Fibroblast of skin of abdomen (primary cell): ENCODE measurements around the gene MIGA1.
"Not testable (repeated sequence)": the region's sequence is repeated elsewhere in the genome, so short reads cannot be mapped to it uniquely, and the experiment has no call there.

Source experiments
- DNase-seq: peaks from one replicate; pipeline ENCODE4 v3.0.0-alpha.2; 2013

The MIGA1 gene

GRCh38 chr1:77802026-77802425, 22.6 kb downstream of the MIGA1 start:
- DNase-seq, result no peak

DNA sequence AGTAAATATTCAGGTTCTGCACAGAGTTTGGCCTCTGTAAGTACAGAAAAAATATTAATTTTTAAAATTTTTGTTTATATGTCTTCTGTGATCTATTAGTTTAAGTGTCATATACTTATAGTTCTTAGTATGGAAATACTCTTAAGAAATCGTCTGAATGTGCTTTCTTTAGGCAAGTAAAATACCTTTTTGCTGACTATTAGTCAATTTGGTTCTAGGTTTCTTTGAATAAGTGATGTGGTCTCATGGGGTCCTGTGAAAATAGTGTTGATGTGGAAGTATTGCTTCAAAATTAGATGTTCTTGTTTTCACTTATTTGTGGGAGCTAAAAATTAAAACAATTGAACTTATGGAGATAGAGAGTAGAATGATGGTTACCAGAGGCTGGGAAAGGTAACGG, 23.9 kb downstream of the MIGA1 start:
- DNase-seq, result no peak

DNA sequence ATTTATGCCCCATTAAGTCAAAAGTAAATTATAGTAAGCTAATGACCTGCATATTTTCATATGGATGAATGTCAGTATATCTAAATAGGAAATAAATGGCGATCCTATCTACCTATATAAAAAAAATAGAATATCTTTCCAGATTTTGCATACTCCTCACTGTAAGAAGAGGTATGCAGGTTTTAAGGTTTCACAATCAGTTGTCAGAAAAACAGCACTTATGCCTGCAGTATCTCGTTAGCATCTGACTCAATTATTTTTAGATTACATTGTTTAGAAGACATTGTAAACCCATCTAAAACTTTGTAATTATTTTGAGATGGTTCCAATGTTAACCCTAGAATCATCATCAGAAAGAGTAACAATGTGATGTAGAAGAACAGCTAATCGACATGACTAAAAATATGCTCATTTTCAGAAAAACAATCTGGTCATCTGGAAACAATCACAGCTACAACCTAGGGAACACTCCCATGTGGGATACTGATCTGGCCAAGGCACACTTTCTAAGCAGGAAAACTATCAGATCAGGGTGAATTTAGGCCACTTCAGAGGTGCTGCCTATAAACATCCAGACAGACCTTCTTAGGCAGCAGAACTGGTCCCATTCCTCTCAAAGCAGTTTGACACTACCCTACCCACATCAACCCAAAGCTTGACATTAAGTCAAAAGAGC, 30.5 kb downstream of the MIGA1 start:
- not testable (repeated sequence) for DNase-seq

- not testable (repeated sequence) for DNase-seq
Measured at GRCh38 chr1:77811589-77811988, 32.1 kb downstream of the MIGA1 start.

- DNase-seq, result no peak
Measured at GRCh38 chr1:77817368-77818209, 38.1 kb downstream of the MIGA1 start.

- no peak for DNase-seq
Measured at GRCh38 chr1:77820121-77820520, 40.7 kb downstream of the MIGA1 start.

DNA sequence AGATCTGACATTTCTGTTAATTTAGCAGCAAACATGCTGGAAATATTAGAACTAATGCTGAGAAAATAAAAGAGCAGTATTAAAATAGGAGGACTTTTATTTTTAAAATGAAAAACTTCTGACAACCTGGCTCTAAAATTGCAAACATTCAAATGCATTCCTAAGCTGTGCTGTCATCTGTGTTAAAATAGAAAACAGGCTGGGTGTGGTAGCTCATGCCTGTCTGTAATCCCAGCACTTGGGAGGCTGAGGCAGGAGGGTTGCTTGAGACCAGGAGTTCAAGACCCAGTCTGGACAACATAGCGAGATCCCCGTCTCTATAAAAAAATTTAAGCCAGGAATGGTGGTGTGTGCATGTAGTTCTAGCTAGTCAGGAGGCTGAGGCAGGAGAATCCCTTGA, 44.6 kb downstream of the MIGA1 start:
- DNase-seq, result peak; percentile 74

GRCh38 chr1:77824694-77825093, 45.2 kb downstream of the MIGA1 start:
- peak; percentile 11 for DNase-seq

DNA sequence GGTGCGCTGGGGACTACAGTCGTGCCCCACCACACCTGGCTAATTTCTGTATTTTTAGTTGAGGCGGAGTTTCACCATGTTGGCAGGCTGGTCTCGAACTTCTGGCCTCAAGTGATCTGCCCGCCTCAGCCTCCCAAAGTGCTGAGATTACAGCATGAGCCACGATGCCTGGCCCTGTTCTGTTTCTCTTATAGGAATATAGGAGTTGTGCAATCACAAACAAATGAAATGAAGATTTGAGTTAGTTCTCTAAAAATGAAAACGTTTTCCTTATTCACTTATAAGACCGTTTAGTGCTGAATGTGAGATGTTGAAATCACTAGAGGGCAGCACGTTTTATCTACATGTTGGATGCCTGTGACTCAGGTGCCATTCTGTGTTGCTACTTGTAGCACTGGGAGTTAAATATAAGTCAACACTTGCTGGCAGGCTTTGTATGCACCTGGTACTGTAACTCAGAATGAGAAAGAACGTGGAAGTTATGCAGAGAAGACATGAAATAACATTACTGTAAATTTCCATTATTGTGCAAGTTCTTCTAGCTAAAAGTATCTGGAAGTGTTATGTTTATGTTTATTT, 45.8 kb downstream of the MIGA1 start:
- DNase-seq, result peak; percentile 60

DNA sequence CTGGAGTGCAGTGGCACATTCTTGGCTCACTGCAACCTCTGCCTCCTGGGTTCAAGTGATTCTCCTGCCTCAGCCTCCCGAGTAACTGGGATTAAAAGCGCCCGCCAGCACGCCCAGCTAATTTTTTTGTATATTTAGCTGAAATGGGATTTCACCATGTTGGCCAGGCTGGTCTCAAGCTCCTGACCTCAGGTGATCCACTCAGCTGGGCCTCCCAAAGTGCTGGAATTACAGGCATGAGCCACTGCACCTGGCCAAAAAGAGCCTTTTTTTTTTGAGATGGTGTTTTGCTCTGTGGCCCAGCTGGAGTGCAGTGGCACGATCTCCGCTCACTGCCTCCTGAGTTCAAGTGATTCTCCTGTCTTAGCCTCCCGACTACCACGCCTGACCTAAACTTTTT, 47.4 kb downstream of the MIGA1 start:
- not testable (repeated sequence) for DNase-seq

- DNase-seq, result no peak
Measured at GRCh38 chr1:77828098-77828497, 48.6 kb downstream of the MIGA1 start.

DNA sequence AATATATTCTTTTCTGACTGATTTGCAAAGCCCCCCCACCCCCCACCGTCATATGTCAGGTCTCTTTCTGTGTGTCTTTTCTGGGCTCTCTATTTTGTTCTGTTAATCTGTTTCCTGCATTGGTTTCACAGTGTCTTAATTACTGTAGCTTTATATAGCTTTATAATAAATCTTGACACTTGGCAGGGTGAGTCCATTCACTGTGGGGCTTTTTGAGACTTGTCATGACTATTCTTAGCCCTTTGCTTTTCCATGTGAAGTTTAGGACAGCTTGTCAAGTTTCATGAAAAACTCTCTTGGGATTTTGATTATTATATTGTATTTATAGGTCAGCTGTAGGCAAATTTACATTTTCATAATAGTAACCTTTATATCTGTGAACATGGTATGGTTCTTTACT, 50.4 kb downstream of the MIGA1 start:
- no peak for DNase-seq

DNA sequence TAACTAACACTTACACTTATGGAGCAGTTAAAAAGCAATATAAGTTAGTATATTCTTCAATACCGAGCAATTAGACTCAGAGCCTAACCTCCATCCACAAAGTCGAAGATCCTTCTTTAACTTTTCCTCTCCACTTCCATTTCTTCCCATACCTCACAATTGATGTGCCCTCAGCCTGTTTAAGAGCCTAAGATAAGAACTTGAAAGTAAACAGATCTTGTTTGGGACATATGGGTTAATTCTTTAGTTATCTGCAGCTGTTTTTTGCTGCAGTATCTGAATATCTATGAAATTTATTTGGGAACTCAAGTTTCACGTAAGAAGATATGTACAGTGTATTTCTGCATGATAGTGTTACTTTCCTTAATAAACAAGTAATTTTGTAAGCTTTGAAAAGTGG, 51.5 kb downstream of the MIGA1 start:
- no peak for DNase-seq

GRCh38 chr1:77831566-77831965, 52.1 kb downstream of the MIGA1 start:
- no peak for DNase-seq

- peak; percentile 62 for DNase-seq
Measured at GRCh38 chr1:77831976-77832711, 52.7 kb downstream of the MIGA1 start.

DNA sequence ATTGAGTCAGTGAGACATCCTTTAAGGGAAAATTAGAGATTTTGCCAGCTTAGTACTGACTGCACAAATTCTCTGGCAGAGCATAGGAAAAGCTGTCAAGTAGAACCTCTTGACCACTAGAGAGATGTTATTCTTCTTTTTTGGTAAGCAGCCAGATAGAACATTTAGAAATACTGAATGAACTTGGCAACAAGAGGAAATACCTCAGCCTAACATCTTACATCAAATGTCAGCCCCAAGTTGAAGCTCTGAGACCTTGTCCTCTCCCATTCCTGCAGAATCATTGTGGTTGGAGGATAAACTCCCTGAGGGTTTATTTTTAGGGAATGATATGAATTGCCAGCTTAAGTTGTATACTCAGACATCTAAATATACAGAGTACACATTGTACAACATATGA, 53.5 kb downstream of the MIGA1 start:
- DNase-seq, result peak; percentile 95

GRCh38 chr1:77833521-77834100, 54.2 kb downstream of the MIGA1 start:
- DNase-seq, result no peak

GRCh38 chr1:77834771-77835334, 55.4 kb downstream of the MIGA1 start:
- peak; percentile 60 for DNase-seq

DNA sequence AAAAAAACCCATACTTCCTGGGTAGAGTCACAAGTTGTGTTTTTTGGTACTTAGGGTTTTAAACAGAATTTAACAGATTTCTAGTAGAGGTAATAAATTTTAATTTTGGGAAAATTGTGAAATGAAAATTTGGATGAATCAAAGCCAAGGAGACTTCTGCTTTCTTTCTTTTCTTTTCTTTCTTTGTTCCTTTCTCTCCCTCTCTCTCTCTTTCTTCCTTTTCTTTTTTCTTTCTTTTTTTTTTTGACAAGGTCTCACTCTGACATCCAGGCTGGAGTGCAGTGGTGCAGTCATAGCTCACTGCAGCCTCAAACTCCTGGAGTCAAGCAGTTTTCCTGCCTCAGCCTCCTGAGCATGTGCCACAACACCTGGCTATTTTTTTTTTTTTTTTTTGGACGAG, 62.1 kb downstream of the MIGA1 start:
- no peak for DNase-seq

DNA sequence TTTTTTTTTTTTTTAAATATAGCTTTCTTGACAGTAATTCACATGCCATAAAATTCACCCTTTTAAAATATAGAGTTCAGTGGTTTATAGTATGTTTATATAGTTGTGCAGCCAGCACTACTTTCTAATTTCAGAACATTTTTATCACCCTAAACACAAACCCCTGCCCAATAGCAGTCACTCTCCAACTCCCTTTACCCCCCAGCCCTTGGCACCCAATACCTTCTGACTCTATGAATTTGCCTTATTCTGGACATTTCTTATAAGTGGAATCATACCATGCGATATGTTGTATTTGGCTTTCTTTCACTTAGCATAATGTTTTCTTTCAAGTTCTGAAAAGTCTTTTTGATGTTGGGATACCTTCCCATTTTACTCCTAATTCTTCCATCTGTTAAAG, 66.5 kb downstream of the MIGA1 start:
- no peak for DNase-seq

DNA sequence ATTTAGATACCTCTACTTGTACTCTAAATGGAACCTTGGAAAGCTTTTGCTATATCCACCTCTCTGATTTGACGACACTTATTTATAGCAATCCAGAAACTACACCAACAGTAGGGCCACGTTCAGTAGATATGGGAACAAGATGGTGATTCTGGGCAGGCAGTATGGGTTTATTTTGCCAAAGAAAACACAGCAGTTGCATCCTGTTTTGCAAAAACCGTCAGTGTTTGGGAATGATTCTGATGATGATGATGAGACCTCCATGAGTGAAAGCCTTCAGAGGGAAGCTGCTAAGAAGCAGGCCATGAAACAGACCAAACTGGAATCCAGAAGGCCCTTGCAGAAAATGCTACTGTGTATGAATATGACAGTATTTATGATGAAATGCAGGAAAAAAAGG, 67.5 kb downstream of the MIGA1 start:
- no peak for DNase-seq

DNA sequence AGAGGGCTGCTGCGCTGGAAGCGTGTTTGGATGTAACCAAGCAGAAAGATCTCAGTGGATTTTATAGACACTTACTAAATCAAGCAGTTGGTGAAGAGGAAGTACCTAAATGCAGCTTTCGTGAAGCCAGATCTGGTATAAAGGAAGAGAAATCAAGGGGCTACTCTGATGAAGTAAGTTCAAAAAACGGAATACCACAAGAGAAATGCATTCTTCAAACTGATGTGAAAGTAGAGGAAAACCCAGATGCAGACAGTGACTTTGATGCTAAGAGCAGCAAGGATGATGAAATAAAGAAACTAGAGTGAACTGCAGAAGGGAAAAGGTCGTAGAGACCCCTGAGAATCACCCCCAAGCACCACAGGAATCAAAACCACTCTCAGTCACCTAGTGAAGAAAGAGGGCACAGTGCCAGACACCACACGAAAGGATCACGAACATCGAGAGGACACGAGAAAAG, 68.2 kb downstream of the MIGA1 start:
- DNase-seq, result no peak
